GM18873 (cell line): Measurements from ENCODE around the gene DDX49.
"Not testable (repeated sequence)": the region's sequence is repeated elsewhere in the genome, so short reads cannot be mapped to it uniquely, and the experiment has no call there.

ENCODE experiments used
- ATAC-seq: cut with Tn5 transposase; IDR thresholded peaks from one replicate; pipeline ENCODE4 v1.9.1; 2021; ENCODE audit warnings: mild to moderate bottlenecking, moderate library complexity, moderate number of reproducible peaks; ENCODE audit not compliant: unreplicated experiment, low FRiP score

DDX49 gene

GRCh38 chr19:18895038-18895823 is 24.3 kb upstream of the DDX49 start:
- no peak for ATAC-seq

GRCh38 chr19:18895824-18896341 is 23.6 kb upstream of the DDX49 start, which contains the start of gene CERS1:
Gene CERS1 (minus strand): TSS chr19:18896158. CDS start chr19:18896072, 86 bp downstream.
- no peak for ATAC-seq

- ATAC-seq, result no peak
These were observed 23.1 kb upstream of the DDX49 start for GRCh38 chr19:18896421-18896841.

- no peak for ATAC-seq
These were observed 22.2 kb upstream of the DDX49 start for GRCh38 chr19:18897094-18898029.

- no peak for ATAC-seq
These were observed 21.4 kb upstream of the DDX49 start for GRCh38 chr19:18898081-18898606.

GRCh38 chr19:18898607-18899408 is 20.7 kb upstream of the DDX49 start:
- no peak for ATAC-seq

GRCh38 chr19:18899624-18900560 is 19.6 kb upstream of the DDX49 start:
- no peak for ATAC-seq

- no peak for ATAC-seq
These were observed 18.6 kb upstream of the DDX49 start for GRCh38 chr19:18900700-18901481.

- no peak for ATAC-seq
These were observed 18.0 kb upstream of the DDX49 start for GRCh38 chr19:18901491-18901890.

- ATAC-seq, result not testable (repeated sequence)
These were observed 17.0 kb upstream of the DDX49 start for GRCh38 chr19:18902519-18902918.

- no peak for ATAC-seq
These were observed 16.1 kb upstream of the DDX49 start for GRCh38 chr19:18903156-18904037.

GRCh38 chr19:18904334-18905057 is 15.0 kb upstream of the DDX49 start:
- ATAC-seq, result no peak

- no peak for ATAC-seq
These were observed 14.5 kb upstream of the DDX49 start for GRCh38 chr19:18905058-18905456.

GRCh38 chr19:18905513-18906236 is 13.8 kb upstream of the DDX49 start:
- no peak for ATAC-seq

GRCh38 chr19:18906605-18907519 is 12.7 kb upstream of the DDX49 start:
- ATAC-seq, result no peak
